Coronary artery (tissue), 2 donors: ENCODE measurements around the gene HEMK1.

Experiments used
- DNase-seq: peaks from one replicate; pipeline ENCODE4 v3.0.0-alpha.2; 2017; ENCODE audit warnings: low spot score
- H3K27ac ChIP-seq, 2 donors: fragments of 200-600 bp; sonication (generic); one replicate each; pipeline ENCODE4 v1.5.1; 2016 to 2019
- H3K4me3 ChIP-seq: fragments of 200-600 bp; sonication (generic); 2 replicates; pipeline ENCODE4 v1.5.1; 2016; ENCODE audit warnings: mild to moderate bottlenecking, moderate library complexity
- TF ChIP-seq, protein P1 (sequence below): fragments of 200-600 bp; sonication (generic); IDR thresholded peaks from one replicate; pipeline ENCODE4 v1.5.1; 2019; ENCODE audit warnings: antibody characterized with exemption

The HEMK1 gene

DNA sequence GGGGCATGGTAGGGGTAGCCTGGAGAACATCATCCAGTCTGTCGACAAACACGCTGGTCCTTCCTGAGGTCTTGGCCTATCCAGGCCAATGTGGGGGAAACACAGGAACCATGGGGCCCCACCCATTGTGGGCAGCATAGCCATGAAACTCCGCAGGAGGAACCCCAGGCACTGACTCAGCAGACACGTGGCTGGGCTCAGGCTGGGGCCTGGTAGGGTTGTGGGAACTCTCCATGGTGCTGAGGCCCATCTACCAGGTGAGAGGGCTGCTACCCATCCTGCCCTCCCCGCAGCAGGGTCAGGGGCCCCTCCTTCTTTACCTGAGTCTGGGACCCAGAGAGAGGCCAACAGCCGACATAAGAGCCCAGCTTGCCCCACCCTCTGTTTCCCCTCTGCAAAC is 43.3 kb upstream of the HEMK1 start:
- TF ChIP-seq, protein P1, sequence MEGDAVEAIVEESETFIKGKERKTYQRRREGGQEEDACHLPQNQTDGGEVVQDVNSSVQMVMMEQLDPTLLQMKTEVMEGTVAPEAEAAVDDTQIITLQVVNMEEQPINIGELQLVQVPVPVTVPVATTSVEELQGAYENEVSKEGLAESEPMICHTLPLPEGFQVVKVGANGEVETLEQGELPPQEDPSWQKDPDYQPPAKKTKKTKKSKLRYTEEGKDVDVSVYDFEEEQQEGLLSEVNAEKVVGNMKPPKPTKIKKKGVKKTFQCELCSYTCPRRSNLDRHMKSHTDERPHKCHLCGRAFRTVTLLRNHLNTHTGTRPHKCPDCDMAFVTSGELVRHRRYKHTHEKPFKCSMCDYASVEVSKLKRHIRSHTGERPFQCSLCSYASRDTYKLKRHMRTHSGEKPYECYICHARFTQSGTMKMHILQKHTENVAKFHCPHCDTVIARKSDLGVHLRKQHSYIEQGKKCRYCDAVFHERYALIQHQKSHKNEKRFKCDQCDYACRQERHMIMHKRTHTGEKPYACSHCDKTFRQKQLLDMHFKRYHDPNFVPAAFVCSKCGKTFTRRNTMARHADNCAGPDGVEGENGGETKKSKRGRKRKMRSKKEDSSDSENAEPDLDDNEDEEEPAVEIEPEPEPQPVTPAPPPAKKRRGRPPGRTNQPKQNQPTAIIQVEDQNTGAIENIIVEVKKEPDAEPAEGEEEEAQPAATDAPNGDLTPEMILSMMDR, result no peak
- no peak overlapping the region for H3K27ac ChIP-seq
- no peak for DNase-seq
- no peak overlapping the region for H3K4me3 ChIP-seq

DNA sequence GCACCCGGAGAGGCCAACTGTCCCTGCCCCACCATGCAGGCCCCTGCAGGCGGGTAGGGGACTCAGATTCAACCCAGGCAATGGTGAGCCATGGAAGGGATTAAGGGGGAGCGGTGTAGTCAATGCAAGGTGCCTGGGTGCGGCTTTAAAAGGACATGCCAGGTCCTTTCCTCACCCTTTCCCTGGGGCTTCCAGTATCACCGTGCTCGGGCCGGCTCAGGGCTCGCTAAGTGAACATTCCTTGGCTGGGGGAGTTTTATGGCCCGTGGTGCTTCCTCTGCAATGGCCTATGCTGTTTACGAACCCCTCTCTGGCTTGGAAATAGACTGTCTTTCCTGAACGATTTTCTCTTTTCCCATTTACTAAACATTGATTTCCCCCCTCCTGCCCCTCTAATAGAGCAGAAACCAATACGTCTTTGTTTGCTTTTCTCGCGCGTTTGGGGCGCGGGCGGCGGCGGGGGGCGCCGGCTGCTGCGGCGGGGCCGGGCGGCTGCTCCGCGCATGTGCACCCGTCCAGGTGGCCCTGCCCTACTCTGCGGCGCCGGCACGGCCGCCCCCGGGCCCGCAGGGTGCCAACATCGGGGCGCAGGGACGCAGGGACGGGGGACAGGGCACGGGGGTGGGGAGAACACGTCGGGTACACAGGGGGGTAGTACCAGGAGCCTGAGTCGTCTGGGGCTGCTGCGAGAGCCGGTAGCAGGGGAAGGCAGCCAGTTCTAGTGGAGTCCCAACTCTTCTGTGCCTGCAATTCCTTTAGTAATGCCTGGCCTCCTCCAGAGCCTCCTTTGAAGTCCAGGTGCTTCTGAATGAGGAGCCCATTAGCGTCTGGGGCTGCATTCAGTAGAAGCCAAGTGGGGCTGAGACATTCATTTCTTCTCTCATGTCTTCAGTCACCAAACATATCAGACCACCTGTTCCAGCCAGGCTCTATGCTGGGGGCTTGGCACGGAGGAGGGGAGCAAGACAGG is 39.0 kb upstream of the HEMK1 start:
- DNase-seq, result no peak
- H3K4me3 ChIP-seq, result no peak overlapping the region

DNA sequence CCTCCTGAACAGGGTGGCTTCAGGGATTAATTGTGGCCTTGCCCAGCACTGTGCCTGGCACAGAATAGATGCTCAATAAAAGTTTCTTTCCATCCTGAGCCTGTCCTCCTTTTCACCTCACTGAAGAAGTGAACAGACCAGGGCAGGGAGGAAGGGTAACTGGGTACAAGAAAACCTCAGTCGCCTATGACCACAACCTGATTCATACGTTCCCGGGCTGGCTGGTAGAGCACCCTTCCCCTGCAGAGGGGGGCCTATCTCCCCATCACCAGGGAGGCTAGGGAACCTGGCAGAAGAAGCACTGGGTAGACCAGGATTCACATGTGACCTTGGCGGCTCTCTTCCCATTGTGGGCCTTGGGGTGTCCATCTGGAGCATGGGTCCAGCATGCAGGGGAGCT is 38.1 kb upstream of the HEMK1 start:
- Histone ChIP-seq H3K27ac (no peak overlapping the region), H3K4me3 (no peak overlapping the region)
- no peak for DNase-seq
- TF ChIP-seq, protein P1, result no peak

More for the DNA sequence above, 39.0 kb upstream of the HEMK1 start:
- H3K27ac ChIP-seq, result no peak overlapping the region
- TF ChIP-seq, protein P1, result no peak

DNA sequence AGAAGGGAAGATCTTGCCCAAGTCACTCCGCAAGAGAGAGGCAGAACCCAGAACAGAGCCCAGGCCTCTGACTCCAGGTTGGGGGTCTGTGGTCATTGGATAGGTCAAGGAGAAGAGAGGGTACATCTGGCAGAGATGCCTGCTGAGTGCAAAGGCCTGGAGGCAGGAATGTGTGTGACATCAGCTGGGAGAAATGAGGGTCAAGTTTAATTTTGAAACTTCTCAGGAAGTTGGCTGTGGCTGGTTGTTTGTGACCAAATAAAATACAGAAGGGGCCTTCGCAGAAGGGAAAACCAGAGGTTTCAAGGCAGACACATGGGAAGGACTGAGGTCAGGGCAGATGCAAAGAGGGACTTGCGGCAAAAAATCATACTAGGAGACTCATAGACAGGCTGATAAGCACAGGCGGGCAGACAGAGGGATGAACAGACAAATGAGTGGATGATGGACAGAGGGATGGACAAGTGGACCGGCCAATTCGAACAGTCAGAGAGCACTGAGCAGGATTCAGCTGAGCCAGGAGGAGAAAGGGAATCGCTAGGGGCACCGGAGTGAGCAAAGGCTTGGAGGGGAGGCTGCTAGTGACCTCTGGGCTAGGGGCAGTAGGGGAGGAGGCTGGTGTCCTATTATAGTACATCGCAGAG is 37.1 kb upstream of the HEMK1 start:
- H3K27ac ChIP-seq, result peak overlapping the region in 1 of 2 donors; percentile 58
- TF ChIP-seq, protein P1, result no peak
- DNase-seq, result no peak
- no peak overlapping the region for H3K4me3 ChIP-seq

DNA sequence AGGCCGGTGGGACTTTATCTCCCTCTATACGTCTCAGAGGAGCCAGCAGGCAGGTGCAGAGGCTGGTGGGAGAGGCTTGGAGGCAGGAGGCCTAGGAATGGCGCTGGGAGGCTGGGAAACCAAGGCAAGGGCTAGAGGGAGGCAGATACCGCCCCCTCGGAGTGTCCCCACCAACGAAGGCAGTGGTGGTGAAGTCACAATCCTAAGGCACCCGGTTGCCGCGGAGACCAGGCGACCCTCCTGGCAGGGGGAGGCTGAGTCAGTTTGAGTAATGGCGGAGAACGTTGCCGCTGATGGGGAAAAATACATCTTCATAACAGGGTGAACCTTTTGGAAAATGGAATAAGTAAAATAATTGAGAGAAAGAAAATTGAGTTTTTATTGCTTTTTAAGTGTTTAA is 36.0 kb upstream of the HEMK1 start:
- DNase-seq, result no peak

DNA sequence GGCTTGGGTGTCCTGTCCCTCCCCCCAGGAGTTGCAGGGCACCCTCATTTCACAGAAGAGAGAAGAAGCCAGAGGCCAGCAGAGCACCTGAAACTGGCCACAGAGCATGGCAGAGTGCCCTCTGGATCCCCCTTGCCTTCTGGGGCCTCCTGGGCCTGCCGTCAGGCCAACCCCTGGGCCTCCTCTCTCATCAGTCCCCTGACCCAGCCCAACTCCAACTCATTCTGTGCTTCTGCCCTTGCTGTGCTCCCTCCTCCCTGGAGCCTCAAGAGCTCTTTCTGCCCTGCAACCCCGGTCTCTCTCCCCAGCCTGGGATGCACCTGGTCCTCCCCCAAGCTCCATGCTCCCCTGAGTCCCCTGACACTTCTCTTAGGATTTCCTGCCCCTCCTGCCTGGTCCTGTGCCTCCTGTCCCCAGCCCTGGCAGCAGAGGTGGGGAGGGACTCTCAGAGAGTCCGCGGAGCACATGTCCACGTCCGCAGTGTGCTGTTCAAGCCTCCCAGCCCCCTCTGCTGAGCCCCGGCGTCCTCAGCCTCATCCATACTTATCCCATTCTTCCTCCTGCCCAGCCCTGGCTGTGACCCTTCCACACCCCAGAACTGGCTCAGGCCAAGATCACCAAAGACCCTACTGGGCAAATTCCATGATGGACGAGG is 35.4 kb upstream of the HEMK1 start:
- no peak for DNase-seq
- TF ChIP-seq, protein P1, result no peak
- Histone ChIP-seq H3K4me3 (no peak overlapping the region), H3K27ac (no peak overlapping the region)

More for the DNA sequence above, 36.0 kb upstream of the HEMK1 start:
- H3K4me3 ChIP-seq, result no peak overlapping the region
- TF ChIP-seq, protein P1, result no peak
- no peak overlapping the region for H3K27ac ChIP-seq
